CD14-positive monocyte (primary cell): ENCODE measurements around the gene LACRT. TPM values are rescaled to one million over a fixed set of nuclear protein-coding genes. Genes with fewer than 3 reads are reported as not detected.

Source experiments
- DNase-seq, 3 donors: peaks; one replicate each; pipeline ENCODE4 v3.0.0-alpha.2; 2011 to 2022
- H2AFZ ChIP-seq: 2 replicates; pipeline ENCODE4 v1.6.0; 2012; ENCODE audit warnings: mild to moderate bottlenecking, low read depth, low read length, inconsistent platforms; ENCODE audit not compliant: insufficient read depth, poor library complexity, severe bottlenecking
- H3K27ac ChIP-seq, 2 donors: 1 replicate in 1 of 2; 2 replicates in 1 of 2; pipeline ENCODE4 v1.5.1; 2012 to 2013; ENCODE audit warnings: low read length in 2 of 2, control low read depth in 1 of 2, inconsistent platforms in 1 of 2, low read depth in 1 of 2, mild to moderate bottlenecking in 1 of 2
- H3K27me3 ChIP-seq, 2 donors: one replicate each; pipeline versions ENCODE4 v1.6.0 to v1.6.1; 2011 to 2013; ENCODE audit warnings: low read length in 2 of 2; ENCODE audit not compliant: control insufficient read depth in 2 of 2, insufficient read depth in 2 of 2
- H3K36me3 ChIP-seq, 2 donors: replicated peaks in 1 of 2; 1 replicate in 1 of 2; 2 replicates in 1 of 2; pipeline versions ENCODE4 v1.5.1 to v1.6.1; 2012 to 2013; ENCODE audit warnings: low read length in 2 of 2, control low read depth in 1 of 2, inconsistent platforms in 1 of 2, mild to moderate bottlenecking in 1 of 2; ENCODE audit not compliant: insufficient read depth in 2 of 2, control insufficient read depth in 1 of 2
- H3K4me1 ChIP-seq, 2 donors: 1 replicate in 1 of 2; 2 replicates in 1 of 2; pipeline versions ENCODE4 v1.5.1 to v1.6.1; 2012 to 2013; ENCODE audit warnings: low read length in 2 of 2, control low read depth in 1 of 2, inconsistent platforms in 1 of 2, mild to moderate bottlenecking in 1 of 2, moderate library complexity in 1 of 2; ENCODE audit not compliant: insufficient read depth in 2 of 2, control insufficient read depth in 1 of 2
- H3K4me2 ChIP-seq: replicated peaks from 2 replicates; pipeline ENCODE3; 2012; ENCODE audit warnings: low read length, moderate library complexity, mild to moderate bottlenecking; ENCODE audit not compliant: poor library complexity, severe bottlenecking; ENCODE audit errors: extremely low read depth
- H3K4me3 ChIP-seq, 3 experiments: fragments of 200-600 bp in 1 of 3; sonication (generic) in 1 of 3; replicated peaks in 1 of 3; 1 replicate in 2 of 3; 2 replicates in 1 of 3; pipeline ENCODE4 v1.5.1; 2011 to 2013; ENCODE audit warnings: low read length in 3 of 3, mild to moderate bottlenecking in 3 of 3, control low read depth in 2 of 3, low read depth in 2 of 3, inconsistent platforms in 1 of 3, moderate library complexity in 1 of 3
- H3K79me2 ChIP-seq: 2 replicates; pipeline ENCODE4 v1.6.0; 2012; ENCODE audit warnings: mild to moderate bottlenecking, control low read depth, inconsistent platforms, low read length, moderate library complexity; ENCODE audit not compliant: insufficient read depth
- H3K9ac ChIP-seq: 2 replicates; pipeline ENCODE4 v1.6.0; 2017; ENCODE audit warnings: low read length, mild to moderate bottlenecking; ENCODE audit not compliant: insufficient read depth, poor library complexity, severe bottlenecking
- H3K9me3 ChIP-seq, 2 donors: replicated peaks in 1 of 2; 1 replicate in 1 of 2; 2 replicates in 1 of 2; pipeline versions ENCODE4 v1.5.1 to v1.6.1; 2012 to 2013; ENCODE audit warnings: low read length in 2 of 2, control low read depth in 1 of 2; ENCODE audit not compliant: control insufficient read depth in 1 of 2, insufficient read depth in 1 of 2
- H4K20me1 ChIP-seq: 2 replicates; pipeline ENCODE4 v1.6.0; 2012; ENCODE audit warnings: mild to moderate bottlenecking, low read length, control low read depth, moderate library complexity; ENCODE audit not compliant: insufficient read depth
- H3K27ac Mint-ChIP-seq, 7 donors: one replicate each; pipeline ENCODE4 v1.8.0; 2020; ENCODE audit warnings: mild to moderate bottlenecking in 7 of 7, mixed read lengths in 7 of 7, moderate library complexity in 6 of 7, inconsistent platforms in 2 of 7
- H3K27me3 Mint-ChIP-seq, 3 donors: one replicate each; pipeline ENCODE4 v1.8.0; 2021 to 2022; ENCODE audit warnings: low read depth in 3 of 3, mild to moderate bottlenecking in 3 of 3, mixed read lengths in 3 of 3, moderate library complexity in 3 of 3, inconsistent platforms in 1 of 3
- H3K36me3 Mint-ChIP-seq, 2 donors: one replicate each; pipeline ENCODE4 v1.8.0; 2020; ENCODE audit warnings: mixed read lengths in 2 of 2, inconsistent platforms in 1 of 2, mild to moderate bottlenecking in 1 of 2
- H3K4me1 Mint-ChIP-seq: one replicate; pipeline ENCODE4 v1.8.0; 2020; ENCODE audit warnings: mild to moderate bottlenecking, mixed read lengths
- H3K4me3 Mint-ChIP-seq, 2 donors: one replicate each; pipeline ENCODE4 v1.8.0; 2020; ENCODE audit warnings: mild to moderate bottlenecking in 2 of 2, mixed read lengths in 2 of 2, moderate library complexity in 1 of 2
- H3K9me3 Mint-ChIP-seq, 7 donors: one replicate each; pipeline ENCODE4 v1.8.0; 2020 to 2022; ENCODE audit warnings: mixed read lengths in 7 of 7, mild to moderate bottlenecking in 6 of 7, moderate library complexity in 6 of 7, inconsistent platforms in 2 of 7
- CTCF ChIP-seq: fragments of 200-600 bp; IDR thresholded peaks from one replicate; pipeline ENCODE4 v1.8.0; 2022; ENCODE audit warnings: antibody characterized with exemption, mild to moderate bottlenecking
- WGBS: methylation state at CpG from one replicate; pipeline ENCODE4 v1.1.5; 2013; ENCODE audit warnings: missing lambda C conversion rate; ENCODE audit not compliant: insufficient coverage; 5-methylcytosine and 5-hydroxymethylcytosine counted together
- intact Hi-C, 2 donors: fragments of 100-400 bp; cut with micrococcal nuclease; formaldehyde crosslinking; loops; one replicate each; pipeline versions ENCODE4 v1.15.0 to v1.15.1; 2023
- polyA plus RNA-seq, 3 donors: library from polyadenylated mRNA; depleted of rRNA in 1 of 3; unstranded in 2 of 3; stranded (reverse) in 1 of 3; fragments of 300-500 nt in 2 of 3; fragments of >200 nt in 1 of 3; fragmentation: Illumina TruSeq in 2 of 3; gene quantifications; 1 replicate in 2 of 3; 2 replicates in 1 of 3; pipeline ENCODE4 v1.2.3, GENCODE V29; 2012 to 2021

The LACRT gene
- polyA plus RNA-seq, 3 donors, result not detected

GRCh38 chr12:54650409-54650808, 15.7 kb upstream of the LACRT start:
- H3K36me3 Mint-ChIP-seq, result no peaks in the 10 kb centered on the region
- no peak overlapping the region for H3K27ac ChIP-seq
- H3K36me3 ChIP-seq, result no peaks in the 10 kb centered on the region
- H3K4me3 Mint-ChIP-seq, result no peak overlapping the region
- H3K9ac ChIP-seq, result peak overlapping the region; percentile 17
- peaks cover 0 to 5% of the 10 kb centered on the region in 2 donors for H3K4me1 ChIP-seq
- H3K9me3 ChIP-seq, result no peaks in the 10 kb centered on the region
- no peak for TF ChIP-seq CTCF
- intact Hi-C loops, result no loop called here
- no peaks in the 10 kb centered on the region for H4K20me1 ChIP-seq
- no peak overlapping the region for H3K4me2 ChIP-seq
- DNase-seq, result no peak
- no peaks in the 10 kb centered on the region for H3K79me2 ChIP-seq
- no peak overlapping the region for H3K4me3 ChIP-seq
- H3K27me3 Mint-ChIP-seq, result peaks cover 4 to 12% (median 11%) of the 10 kb centered on the region in 3 donors
- H3K27ac Mint-ChIP-seq, result no peak overlapping the region
- H3K4me1 Mint-ChIP-seq, result no peaks in the 10 kb centered on the region
- H2AFZ ChIP-seq, result no peak overlapping the region
- H3K27me3 ChIP-seq, result peaks cover 2 to 5% of the 10 kb centered on the region in 2 donors
- 20% methylated on average over 1 of the region's 4 CpGs for WGBS
- H3K9me3 Mint-ChIP-seq, result no peaks in the 10 kb centered on the region

GRCh38 chr12:54649825-54650224, 15.1 kb upstream of the LACRT start:
- no peaks in the 10 kb centered on the region for H3K36me3 ChIP-seq
- peaks cover 2 to 5% of the 10 kb centered on the region in 2 donors for H3K27me3 ChIP-seq
- Mint-ChIP-seq H3K9me3 (no peaks in the 10 kb centered on the region), H3K36me3 (no peaks in the 10 kb centered on the region), H3K27me3 (peaks cover 4 to 12% (median 11%) of the 10 kb centered on the region in 3 donors), H3K27ac (no peak overlapping the region), H3K4me3 (no peak overlapping the region), H3K4me1 (no peaks in the 10 kb centered on the region)
- peak overlapping the region; percentile 17 for H3K9ac ChIP-seq
- TF ChIP-seq CTCF, result no peak
- no peak overlapping the region for H3K27ac ChIP-seq
- no peaks in the 10 kb centered on the region for H3K79me2 ChIP-seq
- intact Hi-C loops, result no loop called here
- peaks cover 0 to 5% of the 10 kb centered on the region in 2 donors for H3K4me1 ChIP-seq
- DNase-seq, result no peak
- H3K9me3 ChIP-seq, result no peaks in the 10 kb centered on the region
- no peaks in the 10 kb centered on the region for H4K20me1 ChIP-seq
- no peak overlapping the region for H3K4me2 ChIP-seq
- H2AFZ ChIP-seq, result no peak overlapping the region
- H3K4me3 ChIP-seq, result no peak overlapping the region
- WGBS, result 83% methylated on average over 1 of the region's 1 CpG
